COLO668 (cell line): ENCODE measurements around the gene PRR33.

Experiments
- DNase-seq: peaks from one replicate; lab custom pipeline; 2025; ENCODE audit not compliant: unreplicated experiment; lab: John Stamatoyannopoulos, UW

PRR33 gene

DNA sequence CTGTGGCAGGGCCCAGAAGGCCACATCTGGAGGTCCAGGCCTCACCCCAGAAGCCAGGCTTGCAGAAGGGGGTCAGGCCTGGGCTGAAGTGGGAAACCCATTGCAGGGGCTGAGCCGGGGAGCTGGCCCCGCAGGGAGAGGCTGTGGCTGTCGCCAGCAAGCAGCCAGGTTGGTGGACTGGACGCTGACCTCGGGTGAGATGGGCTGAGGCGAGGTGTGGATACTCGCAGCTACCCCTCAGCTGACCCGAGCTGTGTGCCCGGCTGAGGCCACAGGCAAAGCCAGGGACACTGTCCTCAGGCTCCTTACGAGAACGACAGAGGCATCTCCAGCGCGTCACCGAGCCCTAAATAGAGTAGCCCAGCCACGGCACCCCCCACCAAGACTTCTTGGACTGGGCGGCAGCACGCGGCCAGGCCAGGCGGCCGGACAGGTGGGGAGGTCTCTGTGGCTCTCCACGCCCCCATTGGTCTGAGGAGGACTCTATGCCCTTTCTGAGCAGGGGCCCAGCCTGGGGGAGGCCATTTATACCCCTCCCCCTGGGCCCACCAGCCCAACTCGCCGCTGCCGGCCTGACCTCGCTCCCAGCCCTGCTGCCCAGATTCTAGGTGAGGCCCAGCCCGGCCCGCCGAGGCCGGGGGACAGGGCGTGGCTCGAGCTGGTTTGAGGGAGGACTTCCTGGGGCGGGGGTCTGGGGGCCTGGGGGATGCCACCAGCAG is 53.1 kb downstream of the PRR33 start, which contains the start of gene TNNI2:
Gene TNNI2, plus strand, starts transcription at position 556 of the 719 bp plus-strand sequence. CDS start 716 bp downstream, outside the sequence.
- DNase-seq = no peak
